Stimulated activated CD4-positive, alpha-beta T cell treated with anti-CD3 and anti-CD28 coated beads, Interleukin-1b, Interleukin-23, amount 100 ng/mL, for 4 hours (primary cell): ENCODE measurements around the gene CCDC197.
A peak's percentile ranks its signal among the peaks of the same experiment; 100 is the strongest.

Experiments
- DNase-seq, 2 donors: peaks; one replicate each; pipeline ENCODE4 v3.0.0-alpha.2; 2020; ENCODE audit warnings: low read depth in 2 of 2

CCDC197 gene

DNA sequence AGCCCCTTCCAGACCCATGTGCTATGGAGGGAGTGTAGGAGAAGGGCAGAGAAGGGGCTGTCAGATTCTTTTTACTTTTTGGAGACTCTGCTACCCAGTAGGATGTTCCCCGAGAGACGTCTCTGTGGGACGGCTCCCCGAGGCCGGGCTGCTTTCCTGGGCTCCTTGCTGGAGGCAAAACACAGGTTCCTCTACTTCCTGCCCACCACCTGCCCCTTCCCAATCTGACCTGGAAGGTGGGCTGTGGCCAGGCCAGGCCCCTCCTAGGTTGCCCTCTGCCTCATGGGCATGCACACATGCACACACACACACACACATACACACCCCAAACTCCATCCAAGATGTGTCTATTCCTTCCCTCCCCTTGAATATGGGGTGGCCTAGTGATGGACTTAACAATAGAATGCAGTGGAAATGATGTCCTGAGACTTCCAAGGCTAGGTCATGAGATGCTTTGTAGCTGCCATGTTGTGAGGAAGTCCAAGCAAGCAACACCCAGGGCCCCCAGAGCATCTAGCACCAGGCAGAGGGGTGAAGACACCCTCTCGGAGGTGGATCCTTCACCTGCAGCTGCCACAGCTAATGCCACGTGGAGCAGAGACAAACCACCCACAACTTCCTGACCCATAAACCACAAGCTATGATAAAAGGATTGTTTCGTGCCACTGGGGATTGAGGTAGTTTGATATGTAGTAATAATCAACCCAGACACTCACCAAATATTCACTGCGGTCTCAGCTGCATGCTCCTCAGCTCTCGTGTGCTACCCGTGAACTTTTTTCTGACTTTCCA, 19.1 kb upstream of the CCDC197 start:
- DNase-seq, result peak; percentile 51 to 62

DNA sequence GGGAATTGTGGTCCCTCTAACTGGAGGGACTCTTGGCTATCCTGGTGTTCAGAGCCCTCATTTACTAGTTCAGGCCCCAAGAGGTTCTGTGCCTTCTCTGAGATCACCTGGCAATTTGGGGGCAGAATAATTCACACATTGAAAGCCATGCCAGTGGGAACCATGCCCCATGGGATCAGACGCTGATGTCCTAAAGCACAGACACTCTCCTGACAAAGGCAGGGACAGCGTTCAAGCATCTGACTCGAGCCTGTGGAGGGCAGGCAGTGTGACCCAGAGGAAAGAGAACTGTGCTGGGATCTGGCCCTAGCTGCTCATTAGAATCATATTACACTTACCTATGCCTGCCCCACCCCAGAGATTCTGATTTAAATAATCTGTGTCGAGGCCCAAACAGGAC, 18.4 kb upstream of the CCDC197 start:
- DNase-seq, result no peak

DNA sequence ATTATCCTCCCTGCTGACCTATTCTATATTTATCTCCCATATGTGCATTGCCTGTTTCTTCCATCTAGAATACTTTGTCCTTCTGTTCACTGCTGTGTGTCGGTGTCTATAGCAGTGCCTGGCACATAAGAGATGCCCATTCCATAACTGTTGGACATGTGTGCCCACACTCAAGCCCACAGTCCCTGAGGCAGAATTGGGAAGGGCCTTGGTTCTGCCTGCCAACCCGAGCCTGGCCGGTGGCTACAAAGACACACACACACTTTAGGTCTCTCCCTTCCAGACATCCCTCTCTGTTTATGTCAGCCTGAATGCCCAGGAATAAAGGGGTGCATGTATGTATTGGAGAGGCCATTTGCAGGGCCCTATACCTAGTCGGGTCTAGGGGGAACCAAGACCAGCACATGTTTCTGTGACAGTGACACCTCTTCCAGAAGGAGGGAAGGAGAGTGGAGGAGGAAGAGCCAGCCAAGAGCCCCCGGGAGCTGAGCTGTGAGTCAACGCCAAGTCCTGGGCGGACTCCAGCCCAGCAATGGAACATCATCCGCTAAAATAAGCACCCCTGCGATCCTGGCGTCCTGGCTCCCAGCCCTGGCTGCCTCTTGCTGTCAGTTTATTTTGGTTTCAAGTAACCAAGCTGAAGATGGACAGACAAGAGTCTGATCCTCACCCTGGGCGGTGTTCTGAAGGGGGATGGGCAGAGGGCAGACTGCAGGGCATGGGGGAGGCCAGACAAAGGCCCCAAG, 16.5 kb upstream of the CCDC197 start:
- no peak for DNase-seq

DNA sequence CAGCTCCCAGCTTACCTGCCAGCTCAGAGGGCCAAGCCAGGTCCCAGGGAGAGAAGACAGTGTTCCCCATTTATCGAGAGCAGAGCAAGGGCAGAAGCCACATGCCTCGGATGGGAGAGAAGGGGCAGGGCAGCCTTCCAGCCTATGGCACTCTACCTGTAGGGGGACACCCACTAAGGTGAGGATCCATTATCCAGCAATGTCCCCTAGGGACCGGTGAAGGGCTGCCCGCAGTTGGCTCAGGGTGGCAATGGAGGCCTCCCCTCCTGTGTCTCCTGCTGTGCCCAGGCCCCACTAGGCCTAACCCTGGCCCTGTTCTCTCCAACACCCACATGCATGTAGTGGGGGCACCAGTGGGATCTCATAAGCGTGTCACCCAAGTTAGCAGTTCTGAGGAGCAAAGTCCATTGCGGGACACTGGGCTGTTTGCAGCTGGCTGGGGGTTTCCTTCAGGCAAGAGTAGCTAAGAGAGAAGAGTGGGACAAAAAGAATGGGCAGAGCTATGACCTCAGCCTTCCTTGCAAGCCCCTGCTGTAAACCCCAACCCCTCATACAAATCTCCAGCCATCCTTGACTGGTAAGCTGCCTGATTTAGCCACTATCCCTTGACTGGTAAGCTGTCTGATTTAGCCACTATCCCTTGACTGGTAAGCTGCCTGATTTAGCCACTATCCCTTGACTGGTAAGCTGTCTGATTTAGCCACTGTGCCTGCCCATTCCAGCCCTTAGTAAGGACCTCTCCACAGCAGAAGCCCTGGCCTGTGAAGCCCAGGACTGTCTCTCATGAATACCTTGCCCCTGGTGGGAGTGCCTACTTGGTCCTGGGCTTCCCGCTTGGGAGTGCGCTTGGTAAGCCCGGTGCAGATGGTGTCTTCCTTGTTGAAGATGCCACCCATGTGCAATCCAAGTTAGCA, 15.5 kb upstream of the CCDC197 start:
- no peak for DNase-seq

DNA sequence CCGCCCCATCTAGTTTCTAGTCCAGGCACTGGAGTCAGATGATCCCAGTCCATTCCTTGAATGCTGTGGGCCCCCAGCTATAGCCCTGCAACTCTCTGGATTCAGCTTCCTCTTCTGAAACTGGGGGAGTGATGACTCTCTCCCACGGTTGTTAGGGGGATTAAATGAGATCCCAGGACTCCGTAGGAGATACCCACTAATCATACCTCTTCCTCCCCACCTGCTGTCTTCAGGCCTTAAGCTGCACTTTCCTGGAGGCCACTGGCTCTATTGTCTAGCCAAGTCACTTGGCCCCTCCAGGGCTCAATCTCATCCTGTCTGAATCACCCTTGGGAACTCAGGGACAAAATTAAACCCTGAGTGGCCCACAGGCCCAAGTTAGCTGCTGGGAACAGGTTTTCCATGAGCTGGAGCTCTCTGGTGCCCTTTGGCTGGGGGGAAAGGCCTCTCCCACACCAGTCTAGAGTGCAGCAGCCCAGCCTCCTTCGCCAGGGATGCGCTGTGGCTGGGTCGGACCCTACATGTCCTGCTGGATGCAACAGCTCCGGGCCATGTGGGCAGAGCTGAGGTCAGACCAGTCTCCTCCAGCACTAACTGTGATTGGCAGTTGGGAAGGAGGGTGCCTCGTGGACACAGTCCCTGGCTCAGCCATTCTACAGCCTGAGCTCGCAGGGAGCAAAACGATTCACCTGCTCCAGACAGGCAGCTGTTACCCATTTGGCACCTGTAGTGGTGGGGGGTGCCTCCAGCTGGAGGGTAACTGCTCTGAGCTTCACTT, 14.7 kb upstream of the CCDC197 start:
- no peak for DNase-seq

DNA sequence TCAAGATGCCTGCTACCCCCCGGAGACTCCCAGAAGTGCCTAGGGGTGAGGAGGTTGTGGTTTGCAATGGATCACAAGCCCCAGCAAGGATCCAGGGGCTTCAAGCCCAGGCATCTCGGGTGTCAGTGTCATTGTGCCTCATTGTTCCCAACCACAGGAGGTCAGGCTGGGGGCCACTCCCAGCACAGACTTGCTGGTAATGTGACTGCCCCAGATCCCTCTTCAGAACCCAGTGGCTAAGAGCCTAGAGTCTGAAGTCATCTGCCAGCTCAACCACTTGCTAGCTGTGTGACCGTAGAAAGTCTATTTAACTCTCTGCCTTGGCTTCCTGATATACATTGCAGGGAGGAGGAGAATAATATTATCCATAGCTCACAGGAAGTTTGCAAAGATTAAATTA, 13.0 kb upstream of the CCDC197 start:
- DNase-seq, result no peak

DNA sequence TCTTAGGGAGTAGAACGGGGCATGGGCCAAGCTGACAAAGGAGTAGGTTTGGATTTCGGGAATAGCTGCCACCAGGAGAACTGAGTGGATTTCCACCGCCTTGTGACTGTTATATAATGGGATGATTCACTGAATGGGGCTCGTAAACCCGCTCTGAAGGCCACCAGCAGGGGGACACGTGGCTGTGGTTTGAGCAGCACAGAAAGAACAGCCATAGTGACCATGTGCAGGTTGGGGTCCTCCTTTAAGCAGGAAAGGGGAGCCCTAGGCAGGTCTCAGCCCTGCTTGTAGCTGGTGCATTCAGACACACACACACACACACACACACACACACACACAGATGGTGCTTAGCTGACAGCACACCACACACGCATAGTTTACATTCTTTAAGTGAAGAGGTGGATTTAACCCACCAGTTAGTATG, 12.1 kb upstream of the CCDC197 start:
- no peak for DNase-seq

DNA sequence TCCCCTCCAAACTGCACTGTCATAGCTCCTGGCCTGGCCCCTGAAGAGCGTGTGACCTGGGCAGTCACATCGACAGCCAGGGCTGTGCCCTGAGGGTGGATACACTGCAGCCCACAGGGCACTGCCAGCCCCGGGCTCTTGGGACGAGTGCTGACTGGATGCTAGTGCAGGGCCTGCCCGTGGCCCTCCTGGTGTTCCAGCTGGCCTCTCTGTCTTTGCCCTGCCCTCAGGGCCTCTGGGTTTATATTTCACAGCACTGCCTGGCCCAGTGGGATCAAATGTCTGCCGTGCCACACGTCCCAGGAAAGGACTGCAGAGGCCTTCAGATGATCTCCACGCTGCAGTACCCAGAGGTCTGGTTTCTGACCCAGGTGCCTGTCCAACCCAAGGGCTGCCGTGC, 10.1 kb upstream of the CCDC197 start:
- DNase-seq, result no peak

DNA sequence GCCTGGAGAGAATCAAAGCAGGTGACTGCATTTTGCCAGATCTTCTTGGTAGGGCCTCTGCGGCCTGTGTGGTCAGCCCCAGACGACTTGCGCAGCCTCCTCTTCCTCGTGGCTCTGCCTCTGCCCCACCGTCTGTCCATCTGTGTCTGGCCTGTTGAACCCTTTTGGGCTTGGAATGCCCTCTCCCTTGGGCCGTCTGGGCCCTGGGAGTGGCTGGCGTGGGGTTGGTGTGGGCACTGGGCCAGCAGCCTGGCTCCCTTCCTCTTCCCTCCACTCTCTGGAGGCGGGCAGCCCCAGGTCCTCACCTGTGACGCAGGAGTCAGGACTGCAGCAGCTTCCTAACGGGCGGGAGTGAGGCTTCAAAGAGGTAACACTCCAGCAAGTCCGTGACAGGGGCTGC, 9.7 kb upstream of the CCDC197 start:
- no peak for DNase-seq

DNA sequence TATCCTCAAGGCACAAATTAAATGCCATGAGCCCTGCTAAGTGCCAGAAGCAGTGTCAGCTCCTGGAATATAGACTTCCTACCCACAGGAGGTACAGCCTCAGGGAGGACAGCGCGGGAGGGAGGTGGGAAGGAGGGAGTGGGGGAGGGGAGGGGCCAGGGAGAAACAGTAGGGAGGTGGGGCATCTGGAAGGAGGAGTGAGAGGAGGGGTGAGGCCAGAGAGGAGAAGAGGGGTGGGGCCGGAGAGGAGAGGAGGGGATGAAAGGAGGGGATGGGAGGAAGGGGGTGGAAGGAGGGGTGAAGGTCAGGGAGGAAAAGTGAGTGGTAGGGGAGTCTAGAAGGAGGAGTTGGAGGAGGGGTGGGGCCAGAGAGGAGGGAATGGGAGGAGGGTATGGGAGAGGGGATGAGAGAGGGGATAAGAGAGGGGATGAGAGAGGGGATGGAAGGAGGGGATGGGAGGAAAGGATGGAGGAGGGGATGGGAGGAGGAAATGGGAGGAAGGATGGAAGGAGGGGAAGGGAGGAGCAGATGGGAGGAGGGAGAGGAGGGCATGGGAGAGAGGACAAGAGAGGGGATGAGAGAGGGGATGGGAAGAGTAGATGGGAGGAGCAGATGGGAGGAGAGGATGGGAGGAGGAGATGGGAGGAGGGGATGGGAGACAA, 9.2 kb upstream of the CCDC197 start:
- no peak for DNase-seq

DNA sequence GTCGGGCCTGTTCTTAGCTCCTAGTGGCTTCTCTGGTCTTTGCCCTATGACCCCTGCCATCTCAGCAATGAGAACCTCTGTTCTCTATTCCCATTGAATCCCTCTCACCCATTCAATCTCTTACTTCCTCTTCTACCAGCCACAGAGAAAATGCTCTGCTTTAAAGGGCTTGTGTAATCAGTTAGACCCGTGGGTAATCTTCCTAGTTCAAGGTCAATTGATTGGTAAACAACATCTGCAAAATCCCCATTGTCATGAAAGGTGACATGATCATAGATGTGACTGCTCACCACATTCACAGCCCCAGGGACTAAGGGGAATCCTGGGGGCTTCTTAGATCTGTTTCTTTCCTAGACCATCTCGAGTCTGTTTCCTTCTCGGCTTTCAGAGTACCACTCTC, 7.2 kb upstream of the CCDC197 start:
- DNase-seq, result no peak

DNA sequence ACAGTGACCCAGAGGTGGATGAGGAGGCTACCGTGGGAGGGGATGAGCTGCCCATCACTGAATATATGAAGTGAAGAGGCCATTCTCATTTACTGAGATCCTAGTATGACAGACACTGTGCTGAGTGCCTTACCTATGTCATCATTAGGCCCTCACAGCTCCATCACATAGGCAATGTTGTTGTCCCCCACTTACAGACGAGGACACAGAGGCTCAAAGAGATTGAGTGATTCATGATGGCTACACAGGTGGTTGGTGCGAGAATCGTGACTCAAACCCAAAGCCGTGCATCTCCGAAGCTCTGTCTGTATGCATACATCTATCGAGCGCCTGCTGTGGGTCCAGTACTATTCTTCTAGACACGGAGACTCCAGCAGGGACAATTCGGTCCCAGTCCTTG, 5.9 kb upstream of the CCDC197 start:
- no peak for DNase-seq

DNA sequence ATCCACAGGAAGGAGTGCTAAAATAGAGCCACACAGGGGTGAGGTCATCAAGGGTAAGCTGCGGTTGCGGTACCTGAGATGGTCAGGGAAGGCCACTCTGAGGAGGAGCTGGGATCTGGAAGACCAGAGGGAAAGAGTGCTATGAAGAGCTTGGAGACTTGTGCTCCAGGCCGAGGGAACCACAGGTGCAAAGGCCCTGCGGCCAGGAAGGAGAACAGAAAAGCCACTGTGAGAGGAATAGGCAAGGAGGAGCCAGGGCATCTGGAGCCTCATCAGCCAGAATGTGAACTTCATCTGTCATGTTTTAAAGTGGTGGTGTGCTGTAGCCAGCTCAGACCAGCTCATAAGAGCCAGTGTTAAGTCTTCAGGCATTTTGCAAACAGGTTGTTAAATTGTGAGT, 5.5 kb upstream of the CCDC197 start:
- no peak for DNase-seq

DNA sequence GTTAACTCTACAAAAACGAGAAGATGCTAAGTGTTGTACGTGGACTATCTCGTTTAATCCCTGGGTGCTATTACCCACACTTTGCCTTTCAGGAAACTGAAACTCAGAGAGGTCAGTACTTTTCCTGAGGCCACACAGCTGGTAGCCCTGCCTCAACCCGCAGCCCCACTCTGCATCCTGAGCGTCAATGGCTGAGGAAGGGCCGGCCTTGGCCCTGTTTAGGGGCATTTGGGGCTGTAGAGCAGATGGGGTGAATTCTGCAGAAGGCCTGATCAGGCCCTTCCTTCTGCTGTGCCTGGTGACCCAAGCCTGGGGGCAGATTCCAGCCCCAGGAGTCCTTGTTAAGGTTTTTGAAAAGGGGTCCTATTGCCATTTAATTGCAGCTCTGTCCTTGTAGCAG, 3.7 kb upstream of the CCDC197 start:
- DNase-seq, result no peak

DNA sequence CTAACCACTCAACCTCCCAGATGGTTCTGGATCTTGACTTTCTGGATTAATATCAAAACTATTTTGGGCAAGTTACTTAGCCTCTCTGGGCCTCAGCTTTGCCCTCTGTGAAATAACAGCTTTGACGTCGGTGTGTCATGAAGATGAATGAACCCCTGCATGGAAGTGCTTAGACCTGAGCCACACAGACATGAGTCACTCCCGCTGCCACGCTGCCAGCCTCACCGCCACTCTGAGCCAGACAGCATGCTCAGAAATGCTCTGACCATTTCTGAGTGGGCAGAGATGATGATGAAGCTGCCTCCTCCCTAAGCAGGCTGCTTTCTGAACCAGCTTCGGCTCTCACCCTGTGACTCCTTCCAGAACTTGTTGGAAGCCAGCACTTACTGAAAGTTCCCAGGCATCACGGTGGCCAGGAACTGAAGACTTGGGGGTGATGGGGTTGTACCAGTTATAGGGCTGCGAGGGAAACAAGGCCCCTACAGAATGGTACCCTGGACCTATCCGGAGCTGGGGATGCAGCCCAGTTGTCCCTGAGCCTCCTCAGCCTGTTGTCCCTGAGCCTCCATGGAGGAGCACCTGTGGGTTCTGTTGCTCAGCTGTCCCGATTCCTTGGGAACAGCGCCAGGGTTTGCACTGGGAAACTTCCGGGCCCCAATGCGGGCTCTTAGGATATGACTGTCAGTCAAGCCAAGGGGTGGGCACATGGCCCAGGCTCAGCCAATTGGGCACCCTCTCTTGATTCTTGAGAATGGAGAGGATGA, 2.0 kb upstream of the CCDC197 start:
- DNase-seq, result peak; percentile 42 to 49

DNA sequence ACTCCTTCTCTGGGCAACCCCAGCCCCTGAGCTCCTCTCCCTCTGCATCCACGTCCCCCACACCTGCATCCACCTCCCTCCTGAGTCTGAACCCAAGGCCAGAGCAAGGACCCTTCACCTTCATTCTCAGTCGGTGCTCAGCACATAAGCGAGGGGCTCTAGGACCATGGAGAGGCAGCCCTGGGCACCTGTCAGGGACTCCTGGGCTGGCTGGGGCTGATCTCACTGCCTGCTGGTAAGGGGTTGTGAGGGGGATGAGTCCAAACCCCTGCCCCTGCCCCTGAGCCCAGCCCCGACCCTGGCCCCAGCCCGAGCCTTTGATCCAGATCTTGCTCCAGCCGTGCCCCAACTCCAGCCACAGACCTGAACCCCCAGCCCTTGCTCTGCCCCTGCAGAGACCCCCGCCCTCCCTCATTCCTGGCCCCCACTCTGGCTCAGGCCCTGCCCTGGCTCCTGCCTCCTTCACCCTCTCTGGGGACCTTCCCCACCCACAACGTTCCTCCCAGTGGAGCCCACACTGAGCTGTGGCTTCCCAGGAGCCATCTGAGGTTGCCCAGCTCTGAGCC, 888 bp upstream of the CCDC197 start:
- DNase-seq, result no peak

DNA sequence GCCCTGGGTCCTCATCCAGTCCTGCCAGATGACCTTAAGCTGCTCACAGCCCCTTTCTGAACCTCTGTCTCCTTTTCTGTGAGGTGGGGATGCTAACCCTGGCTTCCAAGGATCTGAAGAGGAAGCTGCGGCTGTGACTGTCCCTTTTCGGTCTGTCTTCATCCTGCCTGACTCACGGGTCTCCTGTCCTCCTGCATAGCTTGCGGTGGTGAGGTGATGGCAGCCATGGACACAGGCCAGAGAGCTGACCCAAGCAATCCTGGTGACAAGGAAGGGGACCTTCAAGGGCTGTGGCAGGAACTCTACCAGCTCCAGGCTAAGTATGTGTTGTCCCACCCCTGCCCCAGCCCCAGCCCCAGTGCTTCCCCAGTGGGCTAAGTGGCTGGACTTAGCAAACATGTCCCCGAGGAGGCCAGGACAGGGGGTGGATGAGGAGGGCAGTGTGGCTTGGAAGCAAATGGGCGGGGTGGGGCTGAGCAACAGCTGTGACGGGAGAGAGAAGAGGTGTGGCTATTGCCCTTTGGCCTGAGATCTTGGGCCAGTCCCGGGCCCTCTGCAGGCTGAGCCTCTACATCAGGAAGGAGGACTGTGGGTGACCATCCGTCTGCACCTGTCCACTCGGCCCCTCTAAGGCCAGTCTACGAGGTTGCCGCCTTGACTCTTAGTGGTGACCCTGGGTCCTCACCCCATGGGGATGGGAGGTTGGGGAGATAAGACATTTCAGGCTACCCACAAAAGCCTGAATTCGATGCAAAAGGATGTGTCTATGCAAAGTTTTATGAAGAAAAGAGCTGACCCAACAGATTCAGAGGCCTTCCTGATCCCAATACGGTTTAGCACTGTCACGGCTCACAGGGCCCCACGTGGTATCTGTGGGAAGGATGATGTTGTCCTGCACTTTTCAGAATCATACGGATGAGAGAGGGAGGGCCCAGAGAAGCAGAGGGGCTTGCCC, 1.1 kb downstream of the CCDC197 start:
- no peak for DNase-seq

DNA sequence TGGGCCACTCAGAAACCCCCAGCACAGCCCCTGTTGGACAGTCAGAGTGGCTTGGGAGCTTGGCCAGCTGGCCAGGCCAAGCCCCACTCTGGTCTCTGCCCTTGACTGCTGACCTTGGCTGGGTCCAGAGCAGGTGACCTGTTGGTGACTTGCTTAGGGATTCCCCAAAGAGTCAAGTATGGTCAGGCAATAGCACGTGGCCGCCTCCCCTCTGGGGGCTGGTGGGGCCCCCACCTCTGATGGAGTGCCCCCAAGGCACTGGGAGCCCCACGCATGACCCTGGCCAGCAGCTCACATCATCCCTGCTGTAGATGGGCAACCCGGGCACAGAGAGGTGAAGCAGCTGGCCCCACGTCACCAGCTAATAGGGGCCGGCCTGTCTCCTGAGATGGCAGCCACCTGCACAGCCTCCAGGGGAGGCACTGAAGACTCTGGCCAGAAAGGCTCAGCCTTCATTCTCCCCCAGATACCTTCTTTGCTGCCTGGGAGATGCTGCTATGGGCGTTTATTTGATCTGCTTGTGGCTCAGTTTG, 1.8 kb downstream of the CCDC197 start:
- no peak for DNase-seq
